Ishikawa (cell line): ENCODE data around the gene PRDM16.

Source experiments
- CEBPB ChIP-seq: IDR thresholded peaks from 2 replicates; pipeline ENCODE4 v1.6.1; 2012
- CREB1 ChIP-seq: IDR thresholded peaks from 2 replicates; pipeline ENCODE4 v1.6.1; 2012; ENCODE audit warnings: low read depth
- EGR1 ChIP-seq: IDR thresholded peaks from 2 replicates; pipeline ENCODE4 v1.6.1; 2012
- EP300 ChIP-seq: IDR thresholded peaks from 2 replicates; pipeline ENCODE4 v1.6.1; 2012; ENCODE audit warnings: borderline replicate concordance
- FOXM1 ChIP-seq: IDR thresholded peaks from 2 replicates; pipeline ENCODE4 v1.6.1; 2012; ENCODE audit warnings: low read depth, borderline replicate concordance
- MAX ChIP-seq: IDR thresholded peaks from 2 replicates; pipeline ENCODE4 v1.6.1; 2012
- NFIC ChIP-seq: IDR thresholded peaks from 2 replicates; pipeline ENCODE4 v1.6.1; 2012
- RAD21 ChIP-seq: IDR thresholded peaks from 2 replicates; pipeline ENCODE4 v1.6.1; 2012; ENCODE audit warnings: low read depth
- REST ChIP-seq: IDR thresholded peaks from 2 replicates; pipeline ENCODE4 v1.6.1; 2012; ENCODE audit warnings: low read depth, mild to moderate bottlenecking
- TAF1 ChIP-seq: IDR thresholded peaks from 2 replicates; pipeline ENCODE4 v1.6.1; 2012; ENCODE audit warnings: low read depth, mild to moderate bottlenecking
- TCF12 ChIP-seq: IDR thresholded peaks from 2 replicates; pipeline ENCODE4 v1.6.1; 2012; ENCODE audit warnings: low read depth
- TEAD4 ChIP-seq: IDR thresholded peaks from 2 replicates; pipeline ENCODE4 v1.6.1; 2012
- USF1 ChIP-seq: IDR thresholded peaks from 2 replicates; pipeline ENCODE4 v1.6.1; 2012
- YY1 ChIP-seq: IDR thresholded peaks from 2 replicates; pipeline ENCODE4 v1.6.1; 2012; ENCODE audit warnings: low read depth
- ZBTB7A ChIP-seq: IDR thresholded peaks from 2 replicates; pipeline ENCODE4 v1.6.1; 2012; ENCODE audit warnings: low read depth

The PRDM16 gene

DNA sequence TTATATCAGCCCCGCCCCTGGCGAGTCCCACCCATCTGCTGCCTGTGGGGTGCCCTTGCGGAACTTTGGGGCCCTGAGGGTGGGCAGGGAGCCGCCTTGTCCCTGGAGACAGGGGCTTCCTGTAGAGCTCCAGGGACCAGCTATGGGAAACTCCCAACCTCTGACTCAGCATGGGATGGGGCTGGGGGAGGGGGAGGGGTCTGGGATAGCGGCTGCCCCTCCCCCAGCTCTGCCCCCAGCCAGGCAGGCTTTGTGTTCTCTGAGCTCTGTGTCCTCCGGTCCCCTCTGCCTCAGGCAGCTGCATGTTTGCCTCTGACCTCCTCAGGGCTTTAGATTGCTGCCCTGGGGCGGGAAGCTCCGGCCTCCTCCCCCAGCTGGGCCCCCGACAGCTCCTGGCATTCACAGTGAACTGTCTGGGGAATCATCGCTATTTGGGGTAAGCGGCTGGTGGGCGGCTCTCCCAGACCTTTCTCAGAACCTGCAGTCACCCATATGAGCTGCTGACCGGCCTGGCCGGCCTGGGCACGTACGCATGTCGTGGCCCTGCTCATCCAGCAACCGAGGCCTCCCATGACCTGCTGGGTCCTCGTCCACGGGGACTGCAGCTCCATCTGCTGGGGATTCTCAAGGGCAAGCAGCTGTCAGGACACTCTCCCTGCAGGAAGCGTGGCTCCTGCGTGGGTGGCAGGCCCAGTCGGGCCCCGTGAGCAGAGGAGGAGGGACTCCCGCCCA, 402.5 kb downstream of the PRDM16 start:
- no peak for TF ChIP-seq REST
- TF ChIP-seq RAD21: 0 out of 2 replicates have a peak, but pooled peaks have one; percentile 5
- peak; percentile 41; the same call in 1 of the 2 replicates for TF ChIP-seq EGR1

- TF ChIP-seq CREB1 (no peak), ZBTB7A (no peak), CEBPB (no peak), NFIC (no peak), EP300 (no peak), FOXM1 (no peak), REST (no peak), YY1 (no peak), TEAD4 (no peak), TCF12 (no peak), MAX (no peak), EGR1 (no peak), RAD21 (no peak), USF1 (no peak)
Measured at GRCh38 chr1:3472088-3472850, 403.3 kb downstream of the PRDM16 start.

GRCh38 chr1:3472906-3473305, 403.9 kb downstream of the PRDM16 start:
- TF ChIP-seq CREB1 (no peak), USF1 (no peak), REST (no peak), NFIC (no peak), YY1 (no peak), CEBPB (no peak), TEAD4 (no peak)

DNA sequence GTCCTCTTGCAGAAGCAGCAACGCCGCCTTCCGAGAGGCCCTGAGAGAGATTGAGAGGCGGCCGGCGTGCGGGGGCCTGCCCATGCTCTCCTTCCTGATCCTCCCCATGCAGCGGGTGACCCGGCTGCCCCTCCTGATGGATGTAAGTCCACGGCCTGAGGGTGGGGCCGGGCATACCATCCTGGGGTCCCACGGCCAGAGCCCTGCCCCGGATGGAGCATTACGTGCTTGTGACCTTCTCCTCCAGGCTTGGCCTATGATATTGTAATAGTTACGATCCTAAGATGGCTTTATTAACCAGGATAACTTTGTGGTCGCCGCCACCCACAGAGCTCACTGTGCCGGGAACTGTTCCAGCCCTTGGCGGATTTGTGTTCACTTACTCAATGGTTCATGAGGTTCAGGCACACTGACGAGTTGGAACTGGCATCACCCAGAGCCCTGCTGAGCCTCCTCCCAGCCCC, 404.4 kb downstream of the PRDM16 start:
- TF ChIP-seq ZBTB7A (no peak), CEBPB (no peak), YY1 (no peak), TAF1 (no peak), EP300 (no peak), CREB1 (no peak), FOXM1 (no peak), REST (no peak), RAD21 (no peak), MAX (no peak), USF1 (no peak), EGR1 (no peak), TCF12 (no peak), TEAD4 (no peak), NFIC (no peak)
